Endothelial cell of umbilical vein (primary cell): ENCODE data around the gene CDC42BPB.

Source experiments
- CTCF ChIP-seq, 2 donors: IDR thresholded peaks; 1 replicate in 1 of 2; 2 replicates in 1 of 2; pipeline ENCODE4 v1.5.1; 2011; ENCODE audit warnings: low read length in 2 of 2, mild to moderate bottlenecking in 2 of 2, moderate library complexity in 2 of 2, control low read depth in 1 of 2, inconsistent platforms in 1 of 2, low read depth in 1 of 2; ENCODE audit not compliant: insufficient read depth in 1 of 2; ENCODE audit errors: extremely low read depth in 1 of 2
- FOS ChIP-seq: IDR thresholded peaks from 2 replicates; pipeline ENCODE4 v1.6.1; 2011; ENCODE audit warnings: mild to moderate bottlenecking, low read length, moderate library complexity, borderline replicate concordance; ENCODE audit not compliant: insufficient read depth
- MAX ChIP-seq: IDR thresholded peaks from 2 replicates; pipeline ENCODE4 v1.6.1; 2011; ENCODE audit not compliant: insufficient read depth, insufficient read length
- POLR2A ChIP-seq: IDR thresholded peaks from 2 replicates; pipeline ENCODE4 v1.6.1; 2012; ENCODE audit warnings: low read depth, mild to moderate bottlenecking, control low read depth, low read length

GRCh38 chr14:103105580-103106150 lies 48.3 kb upstream of the CDC42BPB start:
- no peak for TF ChIP-seq POLR2A
- no peak for TF ChIP-seq CTCF (IDR thresholded peaks at IDR 0.05; ENCODE audit: extremely low read depth in 1 of 2, insufficient read depth in 1 of 2, low read depth in 1 of 2, low read length in 2 of 2)
- TF ChIP-seq FOS = no peak
- no peak for TF ChIP-seq MAX
